Small intestine (tissue), 7 donors: Measurements from ENCODE around the gene VPS33A. TPM values are rescaled to one million over a fixed set of nuclear protein-coding genes. Genes with fewer than 3 reads are reported as not detected.

ENCODE experiments used
- DNase-seq, 2 donors: peaks; one replicate each; pipeline versions ENCODE4 v3.0.0 to v3.0.0-alpha.2; 2013
- FAIRE-seq: peaks from 2 replicates; lab custom pipeline; 2012; peaks lifted over from hg19 to GRCh38; lab: Jason Lieb, UNC
- H3K27ac ChIP-seq, 3 donors: one replicate each; pipeline ENCODE4 v1.5.1; 2013; ENCODE audit warnings: low read length in 2 of 3, mild to moderate bottlenecking in 2 of 3, control low read depth in 1 of 3, inconsistent platforms in 1 of 3, low read depth in 1 of 3, moderate library complexity in 1 of 3
- H3K27me3 ChIP-seq, 3 donors: one replicate each; pipeline ENCODE4 v1.6.1; 2013; ENCODE audit warnings: low read length in 3 of 3, inconsistent platforms in 1 of 3; ENCODE audit not compliant: control insufficient read depth in 3 of 3, insufficient read depth in 3 of 3
- H3K36me3 ChIP-seq, 3 donors: one replicate each; pipeline ENCODE4 v1.6.1; 2013; ENCODE audit warnings: low read length in 3 of 3, inconsistent platforms in 1 of 3, low read depth in 1 of 3, mild to moderate bottlenecking in 1 of 3, moderate library complexity in 1 of 3; ENCODE audit not compliant: control insufficient read depth in 3 of 3, insufficient read depth in 2 of 3
- H3K4me1 ChIP-seq, 3 donors: one replicate each; pipeline ENCODE4 v1.6.1; 2013; ENCODE audit warnings: low read length in 2 of 3, inconsistent platforms in 1 of 3, low read depth in 1 of 3, mild to moderate bottlenecking in 1 of 3, moderate library complexity in 1 of 3; ENCODE audit not compliant: control insufficient read depth in 3 of 3, insufficient read depth in 2 of 3
- H3K4me3 ChIP-seq, 3 donors: one replicate each; pipeline ENCODE4 v1.5.1; 2013; ENCODE audit warnings: low read length in 3 of 3, control low read depth in 1 of 3, inconsistent platforms in 1 of 3, low read depth in 1 of 3, mild to moderate bottlenecking in 1 of 3, moderate library complexity in 1 of 3
- H3K9me3 ChIP-seq, 2 donors: one replicate each; pipeline ENCODE4 v1.6.1; 2013; ENCODE audit warnings: low read depth in 1 of 2, low read length in 1 of 2; ENCODE audit not compliant: control insufficient read depth in 2 of 2, insufficient read depth in 1 of 2
- WGBS, 3 donors: extraction: QIAGEN DNeasy Blood & Tissue Kit; methylation state at CpG; one replicate each; pipeline ENCODE4 v1.1.7; 2013; 5-methylcytosine and 5-hydroxymethylcytosine counted together
- polyA plus RNA-seq, 4 donors: library from polyadenylated mRNA; stranded (reverse) in 3 of 4; unstranded in 1 of 4; fragments of 200-250 nt in 3 of 4; fragments of 120-200 nt in 1 of 4; gene quantifications; one replicate each; pipeline versions ENCODE4 v1.2.1 to v1.2.3, GENCODE V29; 2013
- donor health status: healthy with polysubstance abuse.
- donor health status: control.
- donor health status: control.
- donor health status: Bipolar disorder and iron deficiency.
- donor health status: healthy.

VPS33A gene
- polyA plus RNA-seq, 4 donors: 9.4 to 19.6 (median 16.6) TPM

DNA sequence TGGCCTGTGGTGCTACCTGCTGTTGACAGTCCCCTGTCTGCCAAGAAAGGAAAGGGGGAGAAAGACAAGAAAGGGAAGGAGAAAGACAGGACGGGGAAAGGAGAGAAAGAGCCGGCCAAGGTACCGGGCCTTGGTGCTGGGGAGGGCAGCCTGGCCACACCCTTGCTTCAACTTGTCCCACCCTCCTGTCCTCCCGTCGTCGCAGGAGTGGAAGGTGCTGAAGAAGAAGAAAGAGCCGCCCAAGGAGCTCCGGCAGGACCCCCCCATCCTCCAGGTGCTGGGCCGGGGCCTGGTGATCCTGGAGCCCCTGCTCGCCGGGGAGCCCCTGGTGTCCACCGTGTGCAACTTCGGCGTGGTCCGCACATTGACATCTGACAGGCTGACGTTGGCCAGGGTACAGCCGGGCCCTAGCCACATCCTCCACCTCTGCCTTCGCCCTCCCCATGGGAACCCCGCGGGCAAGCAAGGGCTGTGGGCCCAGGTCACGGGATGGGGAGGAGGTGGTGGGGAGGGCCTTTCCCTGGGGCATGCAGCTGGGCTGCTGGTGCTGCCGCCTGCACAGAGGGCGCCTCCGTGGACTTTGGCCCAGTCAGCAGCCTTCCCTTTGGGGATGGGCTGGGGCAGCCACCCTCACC, 65.6 kb downstream of the VPS33A start:
- Histone ChIP-seq H3K36me3 (peaks cover 0 to 4% (median 0%) of the 10 kb centered on the region in 3 donors), H3K27me3 (peaks cover 6 to 29% (median 7%) of the 10 kb centered on the region in 3 donors), H3K27ac (no peak overlapping the region), H3K9me3 (no peaks in the 10 kb centered on the region), H3K4me3 (no peak overlapping the region), H3K4me1 (peaks cover 0 to 22% (median 2%) of the 10 kb centered on the region in 3 donors)
- 14 to 52% (median 44%) methylated on average over 20 to 24 of the region's 24 CpGs for WGBS, 3 donors
- no peak for FAIRE-seq
- peak; percentile 32 to 79 for DNase-seq

DNA sequence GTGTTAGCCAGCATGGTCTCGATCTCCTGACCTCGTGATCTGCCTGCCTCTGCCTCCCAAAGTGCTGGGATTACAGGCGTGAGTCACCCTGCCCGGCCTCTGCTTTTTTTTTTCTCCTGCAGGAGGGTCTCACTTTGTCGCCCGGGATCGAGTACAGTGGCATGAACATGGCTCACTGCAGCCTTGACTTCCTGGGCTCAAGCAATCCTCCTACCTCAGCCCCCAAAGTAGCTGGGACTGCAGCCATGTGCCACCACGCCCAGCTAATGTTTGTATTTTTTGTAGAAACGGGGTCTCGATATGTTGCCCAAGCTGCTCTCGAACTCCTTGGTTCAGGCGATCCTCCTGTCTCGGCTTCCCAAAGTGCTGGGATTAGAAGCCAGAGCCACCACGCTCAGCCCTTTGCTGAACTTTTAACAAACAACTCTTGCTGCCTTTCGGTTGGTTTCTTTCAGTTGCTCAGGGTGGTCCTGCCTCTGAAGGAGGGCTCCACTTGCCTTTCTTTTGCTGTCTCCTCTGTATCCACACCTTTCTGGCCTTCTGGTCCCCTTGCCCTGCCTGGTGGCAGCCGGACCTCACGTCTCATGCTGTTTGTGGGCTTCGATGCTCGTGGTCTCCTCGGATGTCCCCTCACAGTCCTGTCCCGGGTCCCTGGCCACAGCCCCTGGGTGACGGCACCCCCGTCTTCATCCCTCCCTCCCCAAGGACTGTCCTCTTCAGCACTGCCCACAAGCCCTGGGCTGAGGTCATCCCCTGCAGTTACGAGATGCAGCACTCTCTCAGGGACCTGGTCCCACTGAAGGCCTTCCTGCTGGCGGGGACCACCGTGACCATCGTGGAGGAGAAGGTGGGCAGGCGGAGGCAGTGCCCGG, 66.6 kb downstream of the VPS33A start:
- Histone ChIP-seq H3K27ac (no peak overlapping the region), H3K4me3 (no peak overlapping the region), H3K9me3 (peaks cover 0 to 5% of the 10 kb centered on the region in 2 donors), H3K4me1 (peaks cover 0 to 22% (median 2%) of the 10 kb centered on the region in 3 donors), H3K36me3 (no peaks in the 10 kb centered on the region), H3K27me3 (peaks cover 6 to 20% (median 7%) of the 10 kb centered on the region in 3 donors)
- no peak for DNase-seq
- no peak for FAIRE-seq
- WGBS, 3 donors: 89 to 92% (median 91%) methylated on average over 28 to 29 of the region's 29 CpGs

DNA sequence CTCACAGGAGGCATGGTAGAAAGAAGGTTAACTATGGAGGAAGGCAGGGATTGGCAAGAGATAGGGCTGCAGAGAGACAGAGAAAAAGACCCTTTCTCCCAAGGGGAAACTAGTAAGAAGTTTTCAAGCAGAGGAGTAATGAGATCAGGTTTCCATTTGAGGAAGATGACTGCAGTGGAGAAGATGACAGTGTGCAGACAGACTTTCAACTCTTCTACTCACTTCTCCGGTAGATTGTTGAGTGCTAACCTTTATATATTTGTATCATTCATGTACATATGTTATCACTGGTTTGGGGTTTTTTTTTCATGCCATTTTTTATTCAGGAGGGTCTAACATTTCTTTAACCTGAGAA, 68.7 kb downstream of the VPS33A start:
- Histone ChIP-seq H3K36me3 (no peaks in the 10 kb centered on the region), H3K27ac (no peak overlapping the region), H3K27me3 (peaks cover 0 to 4% (median 3%) of the 10 kb centered on the region in 3 donors), H3K9me3 (peaks cover 0 to 5% of the 10 kb centered on the region in 2 donors), H3K4me1 (peaks cover 0 to 16% (median 0%) of the 10 kb centered on the region in 3 donors), H3K4me3 (no peak overlapping the region)
- FAIRE-seq (no peak), DNase-seq (no peak)
- WGBS, 3 donors: 67 to 70% (median 68%) methylated on average over 1 of the region's 1 CpG

DNA sequence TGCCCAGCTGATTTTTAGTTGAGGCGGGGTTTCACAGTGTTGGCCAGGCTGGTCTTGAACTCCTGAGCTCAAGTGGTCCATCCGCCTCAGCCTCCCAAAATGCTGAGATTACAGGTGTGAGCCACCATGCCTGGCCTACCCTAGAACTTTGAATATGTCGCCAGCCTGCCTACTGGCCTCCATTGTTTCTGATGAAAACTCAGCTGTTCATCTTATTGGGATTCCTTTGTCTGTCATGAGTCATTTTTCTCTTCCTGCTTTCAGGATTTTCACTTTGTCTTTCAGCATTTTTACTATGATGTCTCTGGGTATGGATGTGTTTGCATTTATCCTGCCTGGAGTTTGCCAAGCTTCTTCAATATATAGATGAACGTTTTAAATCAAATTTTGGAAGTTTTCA, 70.9 kb downstream of the VPS33A start:
- no peak overlapping the region for H3K4me3 ChIP-seq
- WGBS, 3 donors: 89 to 93% (median 90%) methylated on average over 4 of the region's 4 CpGs
- H3K36me3 ChIP-seq: no peaks in the 10 kb centered on the region
- H3K27ac ChIP-seq: no peak overlapping the region
- peaks cover 0 to 5% of the 10 kb centered on the region in 2 donors for H3K9me3 ChIP-seq
- FAIRE-seq: no peak
- no peak for DNase-seq
- peaks cover 0 to 4% (median 0%) of the 10 kb centered on the region in 3 donors for H3K27me3 ChIP-seq
- H3K4me1 ChIP-seq: peaks cover 0 to 5% (median 0%) of the 10 kb centered on the region in 3 donors

DNA sequence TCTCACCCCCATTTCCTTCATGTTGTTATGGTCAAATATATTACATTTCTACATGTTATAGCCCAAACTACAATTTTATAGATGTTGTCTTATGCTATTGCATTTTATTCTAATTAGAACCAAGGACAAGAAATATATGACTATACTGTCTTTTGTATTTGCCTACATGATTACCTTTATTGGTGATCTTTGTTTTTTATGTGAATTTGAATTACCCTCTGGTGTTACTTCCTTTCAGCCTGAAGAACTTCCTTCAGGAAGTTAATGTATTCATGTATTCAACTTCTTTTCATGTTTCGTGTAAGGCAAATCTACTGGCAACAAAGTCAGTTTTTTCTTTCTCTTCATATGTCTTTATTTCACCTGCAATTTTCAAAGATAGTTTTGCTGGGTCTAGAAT, 71.5 kb downstream of the VPS33A start:
- no peaks in the 10 kb centered on the region for H3K4me1 ChIP-seq
- H3K4me3 ChIP-seq: no peak overlapping the region
- DNase-seq: no peak
- H3K27ac ChIP-seq: no peak overlapping the region
- 75 to 91% (median 77%) methylated on average over 1 of the region's 1 CpG for WGBS, 3 donors
- FAIRE-seq: no peak
- no peaks in the 10 kb centered on the region for H3K36me3 ChIP-seq
- H3K9me3 ChIP-seq: peaks cover 0 to 5% of the 10 kb centered on the region in 2 donors
- peaks cover 0 to 2% (median 0%) of the 10 kb centered on the region in 3 donors for H3K27me3 ChIP-seq

DNA sequence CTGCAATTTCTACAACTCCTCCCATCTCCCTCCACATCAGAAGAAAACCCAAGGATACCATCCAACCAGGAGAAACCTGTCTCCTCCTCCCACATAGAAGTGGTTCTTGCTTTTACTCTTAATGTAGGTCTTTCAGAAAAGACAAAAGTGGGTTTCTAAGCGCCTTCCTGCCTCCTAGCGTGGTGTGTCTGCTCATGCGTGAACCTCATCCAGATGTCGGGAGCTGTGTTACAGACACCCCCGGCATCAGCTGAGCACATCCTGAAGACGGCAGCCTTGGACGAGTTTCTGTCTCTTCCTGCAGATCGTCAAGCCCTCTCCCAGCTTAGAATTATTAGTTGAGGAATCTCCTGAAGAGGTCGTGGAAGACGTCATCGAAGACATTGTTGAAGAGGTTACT, 73.9 kb downstream of the VPS33A start:
- no peaks in the 10 kb centered on the region for H3K27me3 ChIP-seq
- no peak overlapping the region for H3K4me3 ChIP-seq
- no peaks in the 10 kb centered on the region for H3K36me3 ChIP-seq
- no peak overlapping the region for H3K27ac ChIP-seq
- WGBS, 3 donors: 76 to 89% (median 85%) methylated on average over 11 of the region's 11 CpGs
- DNase-seq: no peak
- FAIRE-seq: no peak
- H3K4me1 ChIP-seq: no peaks in the 10 kb centered on the region
- peaks cover 0 to 5% of the 10 kb centered on the region in 2 donors for H3K9me3 ChIP-seq

DNA sequence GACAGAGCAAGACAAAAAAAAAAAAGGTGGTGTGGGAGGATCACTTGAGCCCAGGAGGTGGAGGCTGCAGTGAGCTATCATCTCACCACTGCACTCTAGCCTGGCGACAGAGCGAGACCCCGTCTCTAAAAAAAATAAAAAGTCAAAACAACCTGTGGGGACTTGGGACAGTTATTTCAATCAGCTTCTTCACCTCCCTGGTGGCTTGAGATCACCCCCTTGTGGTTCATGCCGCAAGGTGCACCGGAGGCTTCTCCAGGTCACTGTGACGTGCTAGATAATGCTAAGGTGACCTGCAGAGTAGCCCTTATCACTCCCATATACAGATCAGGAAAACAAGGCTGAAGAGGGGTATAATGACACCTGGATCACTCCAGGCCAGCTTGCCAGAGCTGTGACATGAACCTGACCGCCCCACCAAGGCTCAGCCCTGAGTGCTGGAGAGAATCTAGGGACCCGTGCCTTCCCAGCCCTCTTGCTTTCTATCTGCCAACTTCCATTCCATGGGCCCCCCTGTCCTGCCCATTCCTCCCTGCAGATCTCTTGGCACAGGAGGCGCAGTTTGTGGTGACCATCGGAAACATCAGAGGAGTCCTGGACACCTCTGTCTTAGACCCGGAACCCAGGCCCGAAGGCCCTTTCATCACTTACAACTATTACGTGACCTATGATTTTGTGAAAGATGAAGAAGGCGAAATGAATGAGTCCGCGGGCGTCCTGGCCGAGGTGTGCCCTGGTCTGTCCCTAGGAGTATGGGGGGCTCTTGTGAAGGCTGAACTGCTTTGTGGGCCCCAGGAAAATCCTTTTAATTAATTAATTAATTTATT, 75.2 kb downstream of the VPS33A start:
- Histone ChIP-seq H3K4me1 (no peaks in the 10 kb centered on the region), H3K4me3 (no peak overlapping the region), H3K27me3 (no peaks in the 10 kb centered on the region), H3K27ac (no peak overlapping the region), H3K36me3 (no peaks in the 10 kb centered on the region), H3K9me3 (peaks cover 0 to 5% of the 10 kb centered on the region in 2 donors)
- 60 to 67% (median 62%) methylated on average over 18 of the region's 18 CpGs for WGBS, 3 donors
- DNase-seq (peak; percentile 80 to 81), FAIRE-seq (no peak)
